HG02678 (cell line): ENCODE measurements around the gene HMGCS2.
"Not testable (repeated sequence)": the region's sequence is repeated elsewhere in the genome, so short reads cannot be mapped to it uniquely, and the experiment has no call there.

Experiments used
- ATAC-seq: cut with Tn5 transposase; IDR thresholded peaks from one replicate; pipeline ENCODE4 v1.9.1; 2021; ENCODE audit warnings: mild to moderate bottlenecking, moderate library complexity; ENCODE audit not compliant: unreplicated experiment

The HMGCS2 gene

DNA sequence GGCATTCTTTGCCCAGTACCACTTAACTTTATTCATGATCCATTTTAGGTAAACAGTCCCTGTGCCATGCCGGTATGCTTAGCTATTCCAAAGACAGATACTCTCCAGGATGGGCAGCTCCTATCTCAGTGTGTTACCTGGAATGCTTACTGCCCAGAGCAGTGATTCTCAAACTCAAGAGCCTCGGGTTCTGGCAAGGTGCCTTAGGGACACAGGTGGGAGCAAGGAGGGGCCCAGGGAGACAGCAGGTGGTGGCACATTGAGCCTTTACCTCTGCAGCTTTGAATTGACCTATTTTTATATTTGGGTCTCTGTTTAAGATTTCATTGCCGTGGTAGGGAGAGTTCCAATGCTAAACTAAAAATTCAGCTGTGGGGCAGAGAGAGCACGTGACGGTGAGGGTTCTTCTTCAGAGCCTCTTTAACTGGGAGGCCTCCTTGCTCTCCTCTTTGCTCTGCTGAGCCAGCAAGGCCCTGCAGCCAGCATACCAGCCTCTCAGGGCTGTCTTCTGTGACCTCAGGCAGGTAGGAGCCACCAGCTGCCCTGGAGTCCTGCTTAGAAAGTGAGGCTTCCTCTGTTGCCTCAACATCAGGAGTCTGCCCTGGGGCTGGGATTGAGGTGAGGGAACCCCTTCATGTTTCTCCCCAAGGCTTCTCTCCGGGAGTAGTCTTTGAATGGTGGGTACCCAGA lies 36.8 kb downstream of the HMGCS2 start:
- no peak for ATAC-seq

GRCh38 chr1:119731060-119731459 lies 37.6 kb downstream of the HMGCS2 start:
- ATAC-seq, result no peak

DNA sequence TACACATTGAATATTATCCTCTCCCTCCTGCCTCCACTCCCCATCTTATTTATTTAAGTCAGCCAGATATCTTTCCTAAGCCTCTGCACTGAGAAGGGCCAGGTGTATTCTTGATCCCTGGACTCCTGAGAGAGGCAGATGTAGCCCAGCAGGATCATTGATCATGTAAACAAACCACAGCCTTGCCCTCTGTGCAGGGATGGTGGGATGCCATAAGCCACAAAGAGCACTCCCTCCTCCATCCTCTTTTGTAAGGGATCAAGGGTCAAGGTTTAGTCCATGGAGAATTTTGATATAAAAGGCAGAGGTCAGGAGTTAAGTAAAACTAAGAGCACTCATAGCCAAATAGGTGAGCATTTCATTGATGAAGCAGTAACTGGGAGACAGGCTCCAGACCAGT lies 39.7 kb downstream of the HMGCS2 start:
- no peak for ATAC-seq

DNA sequence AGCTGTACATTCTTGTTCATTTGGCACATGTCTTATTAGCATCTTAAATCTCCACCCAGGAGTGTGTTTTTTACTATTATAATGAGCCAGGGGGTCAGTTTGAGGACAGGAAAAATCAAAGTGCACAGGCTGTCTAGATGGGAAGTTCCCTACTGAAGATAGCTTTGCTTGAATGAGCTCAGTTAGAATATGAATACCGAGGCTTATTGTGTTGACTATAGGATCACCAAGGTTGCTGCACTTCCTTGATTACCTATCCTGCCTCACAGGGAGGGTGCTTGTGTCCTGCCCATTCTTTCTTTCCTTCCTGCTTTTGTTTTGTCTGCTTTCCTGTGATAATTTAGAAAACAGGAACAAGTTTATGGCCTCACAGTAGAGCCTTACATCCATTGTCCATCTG lies 40.7 kb downstream of the HMGCS2 start:
- peak; percentile 65 for ATAC-seq

DNA sequence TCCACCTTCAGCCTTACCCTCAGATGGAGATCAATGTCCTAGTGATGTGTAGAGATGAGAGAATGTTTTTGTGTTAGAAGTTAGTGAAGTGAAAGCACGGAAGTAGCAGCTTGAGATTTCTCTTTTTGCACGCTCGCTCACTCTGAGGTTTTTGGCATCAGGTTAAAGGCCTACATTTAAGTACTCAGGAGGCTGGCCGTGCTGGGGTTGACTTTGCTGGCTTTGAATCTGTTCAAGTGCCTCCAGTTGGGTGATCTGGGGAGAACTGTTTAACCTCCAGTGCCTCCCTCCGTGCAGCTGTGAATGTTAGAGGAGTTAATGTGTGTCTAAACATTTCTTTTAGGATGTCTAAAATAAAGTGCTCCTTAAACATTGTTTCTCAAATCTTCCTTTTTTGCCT lies 43.1 kb downstream of the HMGCS2 start:
- no peak for ATAC-seq

- no peak for ATAC-seq
Measured at GRCh38 chr1:119724611-119725218, 44.0 kb downstream of the HMGCS2 start.

DNA sequence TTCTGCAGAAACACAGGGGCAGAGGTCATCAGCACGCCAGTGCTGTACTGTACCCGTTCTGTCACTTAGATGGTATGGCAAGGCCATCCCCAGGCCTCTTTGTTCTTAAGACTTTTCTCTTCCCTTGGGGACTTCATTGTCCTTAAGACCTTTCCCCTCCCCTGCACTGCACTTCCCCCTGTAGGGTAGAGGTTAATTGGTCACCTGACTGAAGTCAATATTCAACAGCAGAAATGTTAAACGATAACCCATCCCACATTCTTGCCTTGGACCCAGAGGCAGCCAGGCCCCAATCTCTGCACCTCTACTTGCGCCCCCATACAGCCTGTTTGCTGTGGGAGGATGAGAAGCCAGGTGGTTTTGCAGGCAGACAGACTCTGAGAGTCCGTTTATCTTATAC lies 46.8 kb downstream of the HMGCS2 start:
- ATAC-seq, result no peak

- ATAC-seq, result no peak
Measured at GRCh38 chr1:119720866-119721440, 47.8 kb downstream of the HMGCS2 start.

GRCh38 chr1:119718972-119719371 lies 49.7 kb downstream of the HMGCS2 start:
- no peak for ATAC-seq

DNA sequence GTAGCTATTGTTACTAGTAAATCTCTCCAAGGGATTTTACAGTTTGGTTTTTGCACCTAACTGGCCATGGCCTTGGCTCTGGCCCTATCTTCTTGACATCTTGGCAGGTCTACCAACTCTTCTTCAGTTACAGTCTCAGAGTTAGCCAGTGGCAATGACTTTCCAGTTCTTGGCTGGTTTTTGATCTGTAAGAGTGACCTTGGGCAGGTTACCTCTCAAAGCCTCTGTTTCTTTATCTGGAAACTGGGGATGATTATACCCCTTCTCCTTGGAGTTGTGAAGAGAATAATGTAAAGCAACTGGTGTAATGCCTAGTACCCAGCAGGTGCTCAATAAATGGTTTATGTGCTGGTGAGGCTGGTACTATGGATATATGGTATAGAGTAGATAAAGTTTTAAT lies 50.3 kb downstream of the HMGCS2 start:
- no peak for ATAC-seq

DNA sequence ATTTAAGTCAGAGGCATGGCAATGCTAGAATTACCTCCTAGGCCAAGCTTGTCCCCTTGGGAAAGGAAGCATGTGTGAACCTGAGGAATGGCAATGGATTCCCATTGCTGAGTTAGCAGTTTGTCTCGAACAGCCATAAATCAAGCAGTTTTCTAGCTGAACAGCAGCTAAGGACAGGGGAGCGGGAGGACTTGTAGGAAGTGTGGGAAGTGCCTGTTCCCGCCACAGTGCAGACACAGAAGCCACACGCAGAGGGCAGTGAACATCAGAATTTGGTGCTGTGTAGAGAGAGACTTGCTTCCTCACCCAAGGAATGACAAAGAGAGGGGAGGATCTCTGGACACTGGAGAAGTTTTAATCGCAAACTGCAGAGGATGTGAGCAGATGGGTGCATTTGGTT lies 53.2 kb downstream of the HMGCS2 start:
- no peak for ATAC-seq

DNA sequence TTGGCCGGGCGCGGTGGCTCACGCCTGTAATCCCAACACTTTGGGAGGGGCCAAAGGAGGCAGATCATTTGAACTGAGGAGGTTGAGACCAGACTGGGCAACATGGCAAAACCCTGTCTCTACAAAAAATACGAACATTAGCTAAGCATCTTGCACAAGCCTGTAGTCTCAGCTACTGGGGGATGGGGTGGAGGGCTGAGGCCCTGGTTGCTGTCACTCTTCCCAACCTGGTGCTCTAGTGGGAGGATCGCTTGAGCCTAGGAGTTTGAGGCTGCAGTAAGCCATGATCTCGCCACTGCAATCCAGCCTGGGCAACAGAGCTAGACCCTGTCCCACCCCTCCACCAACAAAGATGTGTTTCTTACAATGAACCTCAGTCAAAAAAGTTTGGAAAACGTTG lies 54.1 kb downstream of the HMGCS2 start:
- no peak for ATAC-seq

DNA sequence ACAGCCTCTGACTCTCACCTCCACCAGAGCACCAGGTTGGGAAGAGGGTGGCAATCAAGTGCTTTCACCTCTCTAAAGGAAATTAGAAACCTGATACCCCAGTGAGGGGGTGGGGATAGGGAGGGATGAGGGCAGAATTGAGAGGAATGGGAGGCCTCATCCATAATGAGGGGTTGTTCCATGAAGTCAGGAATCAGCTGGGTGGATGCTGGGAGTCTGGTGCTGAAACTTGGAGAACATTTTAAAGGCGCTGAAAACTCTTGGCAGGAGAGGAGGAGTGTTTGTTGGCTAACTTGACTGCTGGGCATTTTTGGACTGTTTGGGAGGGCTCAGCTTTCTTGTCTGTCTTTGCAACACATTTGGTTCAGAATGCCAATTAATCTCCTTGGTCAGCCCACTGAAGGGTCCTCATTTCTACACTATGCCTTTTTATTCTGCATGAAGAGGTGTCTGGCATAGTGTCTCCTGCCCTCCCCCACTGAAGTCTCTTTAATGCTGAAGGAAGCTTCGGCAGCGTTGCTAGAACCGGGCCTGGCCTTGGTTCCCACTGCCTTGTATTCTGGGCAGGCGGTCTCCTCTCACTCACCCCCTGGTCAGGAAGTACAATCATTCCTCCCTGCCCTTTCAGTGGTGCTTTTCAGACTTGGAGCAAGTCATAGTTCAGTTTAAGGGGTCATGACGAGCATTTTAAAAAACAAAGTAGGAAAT lies 54.8 kb downstream of the HMGCS2 start:
- ATAC-seq, result no peak

DNA sequence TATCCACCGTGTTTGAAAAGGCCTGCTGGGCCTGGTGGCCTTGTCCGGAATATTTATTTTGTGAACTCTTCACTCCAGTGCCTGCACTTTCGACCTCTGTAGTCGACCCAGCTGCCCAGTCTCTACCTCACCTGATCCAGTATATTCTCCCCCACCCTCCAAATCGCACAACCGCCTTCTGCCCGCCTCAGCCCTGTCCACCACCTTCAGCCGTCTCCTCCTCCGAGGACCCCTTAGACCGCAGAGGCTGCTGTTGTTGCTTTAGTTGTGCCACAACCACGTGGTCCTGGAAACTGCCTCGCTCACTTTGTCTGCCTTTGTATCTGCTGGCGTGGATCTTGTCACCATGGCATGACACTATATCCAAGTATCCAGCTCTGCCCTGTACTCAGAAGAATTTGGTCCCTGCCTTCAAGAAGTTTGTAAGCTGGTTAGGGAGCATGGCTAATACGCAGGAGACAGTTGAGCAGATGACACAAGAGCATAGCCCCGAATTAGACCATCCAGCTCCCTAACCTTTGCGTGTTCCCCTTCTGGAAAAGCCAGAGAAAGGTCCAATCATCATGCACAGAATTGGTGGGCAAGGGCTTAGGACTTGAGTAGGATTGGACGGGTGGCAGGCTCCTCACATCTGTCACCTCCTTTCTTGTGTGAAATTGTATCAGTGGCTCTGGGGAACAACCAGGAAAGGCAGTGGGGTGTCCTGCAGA lies 55.5 kb downstream of the HMGCS2 start:
- ATAC-seq, result no peak

GRCh38 chr1:119712342-119713038 lies 56.2 kb downstream of the HMGCS2 start:
- peak; percentile 48 for ATAC-seq

DNA sequence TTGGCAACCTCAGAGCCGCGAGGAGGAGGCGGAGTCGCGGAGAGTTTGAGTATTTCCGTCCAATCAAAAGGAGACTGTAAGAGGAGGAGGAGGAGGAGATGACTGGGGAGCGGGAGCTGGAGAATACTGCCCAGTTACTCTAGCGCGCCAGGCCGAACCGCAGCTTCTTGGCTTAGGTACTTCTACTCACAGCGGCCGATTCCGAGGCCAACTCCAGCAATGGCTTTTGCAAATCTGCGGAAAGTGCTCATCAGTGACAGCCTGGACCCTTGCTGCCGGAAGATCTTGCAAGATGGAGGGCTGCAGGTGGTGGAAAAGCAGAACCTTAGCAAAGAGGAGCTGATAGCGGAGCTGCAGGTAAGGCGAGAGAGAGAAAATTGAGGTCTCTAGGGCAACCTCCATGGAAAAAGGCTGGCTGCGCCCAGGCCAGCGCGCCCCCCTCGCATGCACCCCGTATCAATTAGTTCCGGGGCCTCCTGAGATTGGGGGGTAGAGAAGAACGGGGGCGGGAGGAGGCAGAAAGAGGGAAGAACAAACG lies 56.8 kb downstream of the HMGCS2 start, which contains the start of gene PHGDH:
PHGDH (plus strand) TSS at position 131 of the 538 bp plus-strand sequence; CDS start at position 220, 89 bp downstream.
- ATAC-seq, result peak; percentile 72

DNA sequence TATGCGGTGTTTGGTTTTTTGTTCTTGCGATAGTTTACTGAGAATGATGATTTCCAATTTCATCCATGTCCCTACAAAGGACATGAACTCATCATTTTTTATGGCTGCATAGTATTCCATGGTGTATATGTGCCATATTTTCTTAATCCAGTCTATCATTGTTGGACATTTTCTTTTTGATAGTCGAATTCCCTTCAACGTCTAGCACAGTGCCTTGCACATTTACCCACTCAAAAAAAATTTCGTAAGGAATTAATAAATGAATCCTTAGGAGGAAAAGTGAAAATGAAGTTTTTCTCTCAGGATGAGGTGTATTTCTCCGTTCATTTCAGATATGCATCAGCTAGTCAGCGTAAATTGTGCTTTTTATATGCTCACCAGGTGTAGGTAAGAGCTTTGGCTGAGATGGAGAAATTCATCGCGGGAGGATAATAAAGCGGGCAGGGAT lies 57.3 kb downstream of the HMGCS2 start:
- not testable (repeated sequence) for ATAC-seq

DNA sequence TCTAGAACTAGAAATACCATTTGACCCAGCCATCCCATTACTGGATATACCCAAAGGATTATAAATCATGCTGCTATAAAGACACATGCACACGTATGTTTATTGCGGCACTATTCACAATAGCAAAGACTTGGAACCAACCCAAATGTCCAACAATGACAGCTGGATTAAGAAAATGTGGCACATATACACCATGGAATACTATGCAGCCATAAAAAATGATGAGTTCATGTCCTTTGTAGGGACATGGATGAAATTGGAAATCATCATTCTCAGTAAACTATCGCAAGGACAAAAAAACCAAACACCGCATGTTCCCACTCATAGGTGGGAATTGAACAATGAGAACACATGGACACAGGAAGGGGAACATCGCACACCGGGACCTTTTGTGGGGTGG lies 62.1 kb downstream of the HMGCS2 start:
- not testable (repeated sequence) for ATAC-seq

- no peak for ATAC-seq
Measured at GRCh38 chr1:119703666-119704450, 64.8 kb downstream of the HMGCS2 start.
